Measurements from ENCODE around the gene MVB12B.
"Not testable (repeated sequence)": the region's sequence is repeated elsewhere in the genome, so short reads cannot be mapped to it uniquely, and the experiment has no call there.

MVB12B gene

DNA sequence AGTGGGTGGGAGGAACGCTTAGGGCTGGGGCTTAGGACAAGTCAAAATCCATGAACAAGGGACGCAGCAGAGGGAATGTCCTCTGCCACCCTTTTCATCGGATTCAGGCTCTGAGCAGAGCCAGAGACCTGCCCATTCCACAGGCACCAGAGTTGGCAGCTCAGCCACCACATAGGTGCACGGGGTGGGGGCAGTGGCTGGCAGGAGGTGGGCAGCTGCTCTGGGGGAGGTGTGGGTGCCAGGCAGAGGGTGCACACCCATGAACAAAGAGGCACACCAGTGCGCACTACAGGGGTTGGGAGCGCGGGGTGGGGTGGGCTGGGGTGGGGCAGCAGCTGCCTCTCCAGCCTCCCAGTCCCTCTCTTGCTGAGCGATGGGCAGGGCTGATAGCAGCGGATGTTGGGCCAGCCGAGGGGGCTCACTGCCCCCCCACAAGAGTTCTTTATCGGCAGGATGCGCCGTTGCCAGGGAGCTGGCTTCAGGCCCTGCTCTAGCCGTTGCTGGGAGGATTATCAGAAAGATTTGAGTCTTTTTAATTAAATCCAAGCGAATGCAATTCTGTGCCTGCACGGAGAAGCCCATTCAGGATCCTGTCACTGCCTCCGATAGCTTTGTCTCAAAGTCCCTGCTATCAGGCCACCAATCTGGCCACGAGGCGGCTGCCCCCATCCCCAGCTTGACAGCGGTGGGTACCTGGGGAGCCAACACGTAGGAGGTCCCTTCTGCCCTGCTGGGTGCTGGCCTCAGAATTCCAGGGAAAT, 222.8 kb downstream of the MVB12B start:
- no peak for DNase-seq

GRCh38 chr9:126550891-126551351, 224.3 kb downstream of the MVB12B start:
- no peak for DNase-seq

- DNase-seq = no peak
Observed at GRCh38 chr9:126551812-126552211, 225.2 kb downstream of the MVB12B start.

DNA sequence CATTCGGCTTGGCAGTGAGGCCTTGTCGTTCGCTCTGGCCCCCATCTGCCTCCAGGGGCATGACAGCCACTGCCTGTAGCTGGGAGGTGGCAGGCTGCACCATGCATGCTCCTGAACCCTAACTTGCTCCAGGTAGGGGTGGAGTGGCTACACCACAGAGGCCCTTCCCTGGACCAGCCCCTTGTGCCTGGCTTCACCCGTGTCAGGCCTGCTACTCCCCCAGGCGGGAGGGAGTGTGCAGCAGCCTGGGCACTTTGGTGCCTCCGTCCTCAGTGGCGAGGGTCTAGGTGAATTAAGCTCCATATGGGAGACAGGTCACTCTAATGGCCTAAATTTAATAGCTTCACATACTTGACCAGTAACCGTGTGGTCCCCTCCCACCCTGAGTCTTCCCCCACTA, 227.7 kb downstream of the MVB12B start:
- no peak for DNase-seq

- DNase-seq = not testable (repeated sequence)
Observed at GRCh38 chr9:126555421-126555820, 228.8 kb downstream of the MVB12B start.
